CD4-positive, alpha-beta T cell treated with Interleukin-4 for 4 hours (primary cell): ENCODE measurements around the gene LCN2.

ENCODE experiments used
- DNase-seq: peaks from one replicate; pipeline ENCODE4 v3.0.0-alpha.2; 2020

LCN2 gene

GRCh38 chr9:128151309-128152132 is 2.3 kb downstream of the LCN2 start:
- DNase-seq, result no peak

DNA sequence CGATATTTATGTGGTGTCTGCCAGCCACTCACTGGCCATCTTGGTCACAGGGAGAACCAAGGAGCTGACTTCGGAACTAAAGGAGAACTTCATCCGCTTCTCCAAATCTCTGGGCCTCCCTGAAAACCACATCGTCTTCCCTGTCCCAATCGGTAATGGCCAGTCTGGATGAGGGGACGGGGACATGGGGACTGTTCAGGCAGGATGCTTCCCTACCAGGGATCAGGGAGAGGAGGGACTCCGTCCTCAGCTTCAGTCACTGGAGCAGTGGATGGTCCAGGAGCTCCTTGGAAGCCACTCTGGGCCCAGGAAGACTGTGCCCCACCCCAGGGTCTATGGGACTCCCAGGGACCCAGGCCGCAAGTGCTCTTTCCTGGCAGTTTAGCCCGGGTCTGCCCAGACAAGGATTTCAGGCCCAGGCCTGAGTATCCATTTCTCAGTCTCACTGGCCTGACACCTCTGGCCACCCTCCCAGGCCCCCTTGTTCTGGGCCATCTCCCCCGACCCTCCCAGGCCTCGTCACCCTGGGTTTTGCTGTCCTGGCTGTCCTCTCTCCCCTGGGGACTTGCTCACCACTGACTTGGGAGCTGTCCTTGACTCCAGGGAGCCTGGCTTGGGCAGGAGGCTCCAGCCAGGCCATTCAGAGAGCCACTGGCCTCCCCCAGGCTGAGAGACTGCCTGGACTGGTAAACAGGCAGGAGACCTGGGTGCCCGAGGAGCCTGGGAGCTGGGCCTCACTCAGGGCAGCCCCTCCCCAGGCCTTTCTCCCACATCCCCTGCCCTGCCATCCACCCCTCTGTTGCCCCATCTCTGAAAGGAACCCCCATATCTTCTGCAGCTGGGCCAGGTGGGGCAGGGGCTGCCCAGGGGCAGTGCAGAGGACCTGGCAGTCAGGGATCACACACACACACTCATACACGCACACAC is 3.1 kb downstream of the LCN2 start:
- no peak for DNase-seq

DNA sequence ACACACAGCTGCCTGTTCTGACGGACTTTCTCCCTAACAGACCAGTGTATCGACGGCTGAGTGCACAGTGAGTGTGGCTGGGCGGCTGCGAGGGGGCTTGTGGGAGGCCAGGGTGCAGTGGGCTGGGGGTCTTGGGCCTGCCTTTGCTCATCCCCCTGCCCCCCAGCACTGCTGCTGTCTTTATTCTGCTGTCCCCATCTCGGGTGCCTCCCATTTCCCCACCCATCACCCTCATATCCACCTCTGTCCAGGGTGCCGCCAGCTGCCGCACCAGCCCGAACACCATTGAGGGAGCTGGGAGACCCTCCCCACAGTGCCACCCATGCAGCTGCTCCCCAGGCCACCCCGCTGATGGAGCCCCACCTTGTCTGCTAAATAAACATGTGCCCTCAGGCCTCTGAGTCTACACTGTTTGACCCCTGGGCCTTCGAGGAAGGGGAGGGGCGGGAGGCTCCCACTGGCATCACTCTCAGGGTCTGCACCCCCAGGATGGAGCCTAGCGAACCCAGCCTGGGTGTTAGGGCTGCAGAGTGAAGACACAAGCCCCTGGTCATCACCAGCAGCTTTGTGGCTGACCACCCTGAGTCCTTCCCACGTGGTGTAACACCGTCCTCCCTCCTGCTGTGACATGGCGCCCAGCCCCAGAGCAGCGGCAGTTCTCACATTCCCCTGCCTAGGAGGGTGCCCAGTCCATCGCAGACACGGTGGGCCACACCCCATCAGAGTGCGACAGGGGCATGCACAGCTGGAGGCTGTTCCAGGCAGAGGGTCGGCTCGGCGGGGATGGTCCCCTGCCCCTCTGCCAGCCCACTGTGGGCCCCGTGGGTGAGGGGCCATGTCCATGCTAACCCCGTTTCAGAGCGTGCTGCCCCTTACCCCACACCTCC is 4.0 kb downstream of the LCN2 start:
- DNase-seq, result no peak

DNA sequence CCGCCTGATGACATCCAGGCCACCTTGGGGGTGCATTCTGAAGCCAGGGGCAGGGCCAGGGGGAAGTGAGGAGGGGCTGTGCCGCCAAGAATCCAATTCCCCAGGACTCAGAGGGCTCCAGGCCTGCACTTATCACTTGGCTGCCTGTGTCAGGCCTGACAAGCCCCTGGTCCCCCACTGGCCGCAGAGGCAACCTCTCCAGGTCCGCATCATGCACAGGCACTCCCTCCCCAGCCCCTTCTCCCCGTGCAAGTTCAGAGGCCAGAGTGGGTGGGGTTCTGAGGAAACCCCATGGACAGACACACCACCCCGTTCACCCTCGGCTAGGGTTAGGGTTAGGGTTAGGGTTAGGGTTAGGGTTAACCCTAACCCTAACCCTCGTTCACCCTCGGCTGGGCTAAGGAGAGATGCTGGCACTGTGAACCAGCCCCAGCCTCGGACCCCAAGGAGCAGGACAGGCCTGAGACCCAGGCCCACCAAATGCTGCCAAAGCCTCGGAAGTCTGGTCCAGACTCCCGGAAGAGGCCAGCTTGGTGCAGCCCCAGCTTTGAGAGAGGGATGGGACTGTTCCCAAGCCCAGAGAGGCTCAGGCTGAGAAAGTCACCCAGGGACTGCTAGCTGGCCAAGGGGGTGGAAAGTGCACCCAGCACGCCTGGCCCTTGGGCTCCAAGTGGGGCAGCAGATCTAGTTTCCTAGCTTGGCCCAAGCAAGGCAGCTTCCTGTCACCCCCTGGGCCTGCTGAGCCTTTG is 4.9 kb downstream of the LCN2 start:
- no peak for DNase-seq

DNA sequence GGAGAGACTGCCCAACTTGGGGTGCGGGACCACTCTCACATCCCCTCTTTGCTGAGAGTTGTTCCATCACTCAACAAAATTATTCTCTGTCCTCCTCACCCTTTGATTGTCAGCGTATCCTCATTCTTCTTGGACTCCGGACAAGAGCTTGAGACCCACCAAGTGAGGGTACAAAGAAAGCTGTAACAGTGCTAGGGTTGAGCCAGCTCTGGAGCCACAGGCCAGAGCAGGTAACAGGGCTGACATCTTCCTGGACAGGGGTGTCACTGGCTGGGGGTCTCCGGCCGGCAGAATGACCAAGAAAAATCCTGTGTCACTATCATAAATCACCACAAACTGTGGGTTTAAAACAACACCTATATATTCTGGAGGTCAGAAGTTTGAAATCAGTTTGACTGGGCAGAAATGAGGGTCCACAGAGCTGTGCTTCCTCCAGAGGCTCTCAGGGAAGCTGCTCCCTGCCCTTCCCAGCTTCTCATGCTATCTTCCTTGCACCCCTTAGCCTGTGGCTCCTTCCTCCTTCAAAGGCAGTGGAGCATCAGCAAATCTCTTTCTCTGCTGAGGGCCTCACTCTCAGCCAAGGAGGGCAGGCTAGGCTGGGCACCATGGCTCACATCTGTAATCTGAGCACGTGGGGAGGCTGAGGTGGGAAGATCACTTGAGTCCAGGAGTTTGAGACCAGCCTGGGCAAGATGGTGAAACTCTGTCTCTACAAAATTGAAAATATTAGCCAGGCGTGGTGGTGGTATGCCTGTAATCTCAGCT is 6.7 kb downstream of the LCN2 start:
- no peak for DNase-seq

DNA sequence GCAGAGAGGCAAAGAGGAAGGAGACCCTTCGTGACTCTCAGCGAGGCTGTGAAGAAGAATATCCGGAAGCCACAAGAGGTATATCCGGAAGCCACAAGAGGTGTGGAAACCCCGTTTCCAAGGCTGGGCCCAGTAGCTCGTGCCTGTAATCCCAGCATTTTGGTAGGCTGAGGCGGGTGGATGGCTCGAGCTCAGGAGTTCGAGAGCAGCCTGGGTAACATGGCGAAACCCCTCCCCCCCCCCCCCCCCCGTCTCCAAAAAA is 10.2 kb downstream of the LCN2 start:
- peak; percentile 60 for DNase-seq

DNA sequence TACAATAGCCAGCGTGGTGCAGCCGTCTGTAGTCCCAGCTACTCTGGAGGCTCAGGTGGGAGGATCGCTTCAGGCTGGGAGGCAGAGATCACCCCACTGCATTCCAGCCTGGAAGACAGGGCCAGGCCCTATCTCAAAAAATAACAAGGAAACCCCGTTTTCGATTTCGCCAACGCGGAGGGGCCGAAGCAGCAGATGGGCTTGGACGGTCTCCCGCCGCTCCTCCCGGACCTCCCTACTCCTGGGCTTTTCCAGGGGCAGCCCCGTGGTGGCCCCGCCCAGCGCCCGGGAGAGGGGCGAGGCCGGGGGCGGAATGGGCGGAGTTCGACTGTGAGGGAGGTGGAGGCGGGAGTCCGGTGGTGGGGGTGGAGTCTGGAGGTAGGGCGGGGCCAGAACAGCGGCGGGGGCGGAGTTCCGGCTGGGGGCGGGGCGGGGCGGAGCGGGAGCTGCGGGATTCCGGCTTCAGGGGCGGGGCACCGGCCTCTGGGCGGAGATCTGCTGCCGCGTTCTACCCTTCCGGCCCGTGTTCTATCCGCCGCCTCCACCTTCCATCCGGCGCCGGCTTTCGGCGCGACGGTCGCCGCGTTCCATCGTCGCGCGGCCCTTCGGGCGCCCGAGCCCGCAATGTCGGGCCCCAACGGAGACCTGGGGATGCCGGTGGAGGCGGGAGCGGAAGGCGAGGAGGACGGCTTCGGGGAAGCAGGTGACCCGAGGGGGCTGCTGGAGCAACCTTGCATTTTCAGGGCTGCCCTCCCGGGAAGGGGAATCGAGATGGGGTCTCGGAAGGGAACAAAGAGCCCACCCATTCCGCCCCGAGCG is 10.7 kb downstream of the LCN2 start, which contains the start of gene BBLN:
TSS of gene BBLN (plus strand) at position 482 of the 819 bp plus-strand sequence. CDS start at position 625, 143 bp downstream.
- peak; percentile 89 for DNase-seq

GRCh38 chr9:128160603-128160987 is 11.3 kb downstream of the LCN2 start:
- peak; percentile 11 for DNase-seq

DNA sequence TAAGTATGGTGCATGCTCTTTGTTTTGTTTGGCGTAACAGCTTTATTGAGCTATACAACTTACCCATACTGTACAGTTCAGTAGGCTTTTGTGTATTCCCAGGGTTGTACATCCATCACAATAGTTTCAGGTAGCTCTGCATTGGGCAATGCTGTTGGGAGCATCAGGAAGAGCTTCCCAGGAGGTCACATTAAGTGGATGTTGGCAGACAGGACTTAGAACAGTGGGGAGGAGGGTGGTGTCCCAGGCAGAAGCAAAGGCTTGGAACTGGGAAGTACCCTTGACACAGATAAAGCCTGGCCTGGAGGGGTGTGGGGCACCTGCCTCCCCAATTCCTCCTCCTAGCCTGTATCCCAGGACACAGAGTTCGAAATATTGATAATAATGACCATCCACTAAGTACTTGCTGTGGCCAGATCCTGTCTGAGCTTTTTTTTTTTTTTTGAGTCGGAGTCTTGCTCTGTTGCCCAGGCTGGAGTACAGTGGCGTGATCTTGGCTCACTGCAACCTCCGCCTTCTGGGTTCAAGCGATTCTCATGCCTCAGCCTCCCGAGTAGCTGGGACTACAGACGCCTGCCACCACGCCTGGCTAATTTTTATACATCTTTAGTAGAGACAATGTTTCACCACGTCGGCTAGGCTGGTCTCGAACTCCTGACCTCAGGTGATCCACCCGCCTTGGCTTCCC is 12.1 kb downstream of the LCN2 start:
- DNase-seq, result no peak

GRCh38 chr9:128162215-128163026 is 13.2 kb downstream of the LCN2 start:
- DNase-seq, result no peak

GRCh38 chr9:128163027-128163515 is 13.8 kb downstream of the LCN2 start:
- DNase-seq, result no peak

- DNase-seq, result no peak
These were observed 14.5 kb downstream of the LCN2 start for GRCh38 chr9:128163523-128164306.

- no peak for DNase-seq
These were observed 15.1 kb downstream of the LCN2 start for GRCh38 chr9:128164307-128164885.

DNA sequence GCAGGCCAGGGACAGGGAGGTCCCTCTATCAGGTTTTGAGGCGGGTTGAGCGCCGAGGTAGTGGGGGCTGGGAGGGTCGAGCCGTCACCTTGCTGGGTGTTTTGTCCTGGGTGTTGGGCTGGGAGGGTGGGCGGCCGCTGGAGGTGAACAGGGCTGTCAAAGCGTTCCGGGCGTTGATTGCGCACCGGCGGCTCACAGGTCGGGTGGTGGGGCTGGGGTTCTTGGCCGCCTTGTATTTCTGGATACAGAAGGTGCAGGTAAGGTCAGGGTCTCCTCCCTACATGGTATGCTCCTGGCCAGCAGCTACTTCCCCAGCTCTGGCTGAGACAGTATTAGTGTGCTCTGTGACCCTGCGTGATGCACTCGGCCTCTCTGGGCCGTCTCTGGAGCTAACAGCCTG is 16.9 kb downstream of the LCN2 start:
- no peak for DNase-seq

GRCh38 chr9:128167209-128167608 is 18.0 kb downstream of the LCN2 start:
- DNase-seq, result no peak

DNA sequence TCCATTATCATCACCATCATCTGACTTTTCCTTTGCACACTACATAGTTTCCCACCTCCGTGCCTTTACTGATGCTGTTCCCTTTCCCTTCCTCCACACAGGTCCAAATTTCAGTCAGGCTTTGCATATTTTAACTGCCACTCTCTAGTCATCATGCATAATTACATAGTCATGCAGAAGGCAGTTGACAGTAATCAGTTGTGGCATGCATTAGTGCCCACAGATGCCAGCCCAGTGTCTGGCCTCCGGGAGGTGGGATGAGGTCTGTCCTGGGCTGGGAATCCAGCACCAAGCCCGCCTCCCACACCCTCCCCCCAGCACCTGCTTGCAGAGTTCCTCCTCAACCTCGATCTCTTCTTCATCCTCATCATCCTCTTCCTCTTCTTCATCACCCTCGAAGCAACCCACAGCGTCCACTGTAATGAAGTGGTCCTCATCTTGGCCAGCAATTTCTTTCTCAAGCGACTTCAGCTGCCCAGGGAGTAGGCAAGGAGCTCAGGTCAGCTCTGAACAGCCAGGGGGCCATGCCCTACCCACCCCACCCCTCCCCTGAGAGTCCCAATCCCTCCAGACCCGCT is 19.6 kb downstream of the LCN2 start:
- DNase-seq, result no peak

GRCh38 chr9:128169492-128169891 is 20.2 kb downstream of the LCN2 start:
- DNase-seq, result no peak
